NCI-H1694 treated with DMSO at 0.1 percent for 48 hours (cell line): ENCODE results near the gene CLPTM1L.
"Not testable (repeated sequence)": the region's sequence is repeated elsewhere in the genome, so short reads cannot be mapped to it uniquely, and the experiment has no call there.

Experiments
- DNase-seq: peaks from one replicate; lab custom pipeline; 2025; lab: John Stamatoyannopoulos, UW

The CLPTM1L gene

GRCh38 chr5:1359713-1360112, 14.8 kb upstream of the CLPTM1L start:
- DNase-seq, result no peak

GRCh38 chr5:1359031-1359645, 14.2 kb upstream of the CLPTM1L start:
- DNase-seq, result no peak

GRCh38 chr5:1358726-1359025, 13.8 kb upstream of the CLPTM1L start:
- no peak for DNase-seq

- peak; percentile 32 for DNase-seq
Measured at GRCh38 chr5:1357946-1358725, 13.2 kb upstream of the CLPTM1L start.

- DNase-seq, result no peak
Measured at GRCh38 chr5:1356873-1357787, 12.2 kb upstream of the CLPTM1L start.

- peak; percentile 63 for DNase-seq
Measured at GRCh38 chr5:1354576-1354975, 9.7 kb upstream of the CLPTM1L start.

GRCh38 chr5:1352231-1353219, 7.6 kb upstream of the CLPTM1L start:
- DNase-seq, result no peak

- DNase-seq, result no peak
Measured at GRCh38 chr5:1351156-1351555, 6.3 kb upstream of the CLPTM1L start.

- DNase-seq, result no peak
Measured at GRCh38 chr5:1349246-1349645, 4.3 kb upstream of the CLPTM1L start.

GRCh38 chr5:1348986-1349245, 4.0 kb upstream of the CLPTM1L start:
- no peak for DNase-seq

GRCh38 chr5:1347571-1347970, 2.7 kb upstream of the CLPTM1L start:
- DNase-seq, result no peak

- no peak for DNase-seq
Measured at GRCh38 chr5:1346627-1347440, 1.9 kb upstream of the CLPTM1L start.

GRCh38 chr5:1345876-1346626, 1.2 kb upstream of the CLPTM1L start:
- no peak for DNase-seq

GRCh38 chr5:1343931-1344901, 683 bp downstream of the CLPTM1L start:
- no peak for DNase-seq

GRCh38 chr5:1343315-1343751, 1.6 kb downstream of the CLPTM1L start:
- no peak for DNase-seq

GRCh38 chr5:1342711-1343110, 2.2 kb downstream of the CLPTM1L start:
- not testable (repeated sequence) for DNase-seq

GRCh38 chr5:1342268-1342667, 2.6 kb downstream of the CLPTM1L start:
- no peak for DNase-seq

- DNase-seq, result no peak
Measured at GRCh38 chr5:1341863-1342262, 3.0 kb downstream of the CLPTM1L start.

GRCh38 chr5:1339818-1340210, 5.1 kb downstream of the CLPTM1L start:
- DNase-seq, result not testable (repeated sequence)
